ENCODE results near the gene FMN2.
A peak's percentile ranks its signal among the peaks of the same experiment; 100 is the strongest.

The FMN2 gene

GRCh38 chr1:240091614-240092300, at the start of gene FMN2:
Gene FMN2, plus strand, starts transcription at chr1:240091883. Its CDS starts 227 bp downstream, at chr1:240092110.
- TF ChIP-seq CTCF (IDR thresholded peaks at IDR 0.05; ENCODE audit: borderline replicate concordance, control extremely low read depth, extremely low read depth, insufficient read depth, missing control alignments): no peak

GRCh38 chr1:240044620-240045019, 47.1 kb upstream of the FMN2 start:
- TF ChIP-seq CTCF (IDR thresholded peaks at IDR 0.05; ENCODE audit: borderline replicate concordance, control extremely low read depth, extremely low read depth, insufficient read depth, missing control alignments): no peak
- DNase-seq (ENCODE audit: low spot score): no peak
- in situ Hi-C loops (cut with MboI; ENCODE audit: low sequenced_read_pairs, unreplicated experiment): no loop called here

More at GRCh38 chr1:240091614-240092300, at the start of gene FMN2:
- in situ Hi-C loops (cut with MboI; ENCODE audit: low sequenced_read_pairs, unreplicated experiment): no loop called here
- DNase-seq (ENCODE audit: low spot score): peak; percentile 37

GRCh38 chr1:240046000-240046399, 45.7 kb upstream of the FMN2 start:
- TF ChIP-seq CTCF (IDR thresholded peaks at IDR 0.05; ENCODE audit: borderline replicate concordance, control extremely low read depth, extremely low read depth, insufficient read depth, missing control alignments): no peak
- in situ Hi-C loops (cut with MboI; ENCODE audit: low sequenced_read_pairs, unreplicated experiment): no loop called here
- no peak for DNase-seq (ENCODE audit: low spot score)

- in situ Hi-C loops (cut with MboI; ENCODE audit: low sequenced_read_pairs, unreplicated experiment): no loop called here
- DNase-seq (ENCODE audit: low spot score): no peak
- no peak for TF ChIP-seq CTCF (IDR thresholded peaks at IDR 0.05; ENCODE audit: borderline replicate concordance, control extremely low read depth, extremely low read depth, insufficient read depth, missing control alignments)
Observed at GRCh38 chr1:240054109-240054701, 37.5 kb upstream of the FMN2 start.

GRCh38 chr1:240055936-240056335, 35.7 kb upstream of the FMN2 start:
- DNase-seq (ENCODE audit: low spot score): no peak
- in situ Hi-C loops (cut with MboI; ENCODE audit: low sequenced_read_pairs, unreplicated experiment): no loop called here
- TF ChIP-seq CTCF (IDR thresholded peaks at IDR 0.05; ENCODE audit: borderline replicate concordance, control extremely low read depth, extremely low read depth, insufficient read depth, missing control alignments): no peak

- in situ Hi-C loops (cut with MboI; ENCODE audit: low sequenced_read_pairs, unreplicated experiment): no loop called here
- DNase-seq (ENCODE audit: low spot score): no peak
- no peak for TF ChIP-seq CTCF (IDR thresholded peaks at IDR 0.05; ENCODE audit: borderline replicate concordance, control extremely low read depth, extremely low read depth, insufficient read depth, missing control alignments)
Observed at GRCh38 chr1:240056350-240056749, 35.3 kb upstream of the FMN2 start.
